Measurements from ENCODE around the gene U2AF2. TPM values are rescaled to one million over a fixed set of nuclear protein-coding genes. Genes with fewer than 3 reads are reported as not detected.

The U2AF2 gene
- total and polyA plus RNA-seq, 4 donors: 109 to 181 (median 132) TPM

- no peak for DNase-seq
- TF ChIP-seq CTCF (IDR thresholded peaks at IDR 0.05; ENCODE audit: control extremely low read depth, extremely low read depth): no peak
- H3K36me3 ChIP-seq (ENCODE audit: control insufficient read depth in 4 of 4, insufficient read depth in 4 of 4, low read length in 4 of 4): peaks cover 0 to 42% (median 27%) of the 10 kb centered on the region in 4 donors
Measured at GRCh38 chr19:55679343-55680257, 24.8 kb downstream of the U2AF2 start.

DNA sequence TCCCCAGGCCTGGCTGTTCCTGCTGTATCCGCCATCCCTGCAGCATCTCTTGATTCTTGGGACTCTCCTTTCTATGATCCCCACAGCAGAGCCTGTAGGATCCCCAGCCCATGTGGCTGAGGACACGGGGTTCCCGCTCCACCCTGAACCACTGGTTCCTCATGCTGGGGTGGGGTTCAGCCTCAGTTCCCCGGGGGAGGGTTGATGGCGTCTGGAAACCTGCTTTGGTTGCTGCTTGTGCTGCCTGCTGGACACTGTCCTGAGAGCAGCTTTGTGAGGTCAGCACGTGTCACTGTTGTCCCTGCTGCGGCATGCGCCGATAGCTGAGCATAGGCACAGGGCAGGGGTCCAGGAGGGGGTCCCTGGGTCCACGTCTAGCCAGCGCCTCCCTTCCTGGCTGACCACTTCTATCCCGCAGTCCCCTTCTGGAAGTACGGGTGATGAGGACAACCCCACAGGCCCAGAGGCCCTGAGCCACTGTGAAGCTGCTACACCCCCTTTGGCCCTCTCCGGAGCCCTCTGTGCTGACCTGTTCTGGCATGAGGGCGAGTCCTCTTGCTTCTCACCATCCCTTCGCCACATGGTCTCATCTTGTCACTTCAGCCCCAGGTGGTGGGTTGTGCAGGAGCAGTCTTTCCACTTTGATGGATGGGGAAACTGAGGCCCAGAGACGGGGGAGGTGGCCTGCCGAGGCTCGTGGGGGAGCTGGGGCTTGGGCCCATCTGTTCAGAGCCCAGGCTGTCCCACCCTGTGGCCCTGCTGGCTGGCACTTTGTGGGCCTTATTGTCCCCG, 25.7 kb downstream of the U2AF2 start:
- ATAC-seq (ENCODE audit: insufficient read depth, low FRiP score): no peak
- peaks cover 3 to 17% (median 14%) of the 10 kb centered on the region in 5 donors for H3K4me1 ChIP-seq (ENCODE audit: control insufficient read depth in 5 of 5, insufficient read depth in 5 of 5, low read length in 5 of 5)
- peak overlapping the region in 1 of 2 donors; percentile 4 for H3K27ac ChIP-seq (ENCODE audit: low read depth in 1 of 2, low read length in 1 of 2)
- H3K9ac ChIP-seq (ENCODE audit: insufficient read depth in 1 of 2, low read length in 2 of 2): no peak overlapping the region
- TF ChIP-seq CTCF (IDR thresholded peaks at IDR 0.05; ENCODE audit: control extremely low read depth, extremely low read depth): no peak
- peaks cover 0 to 43% (median 33%) of the 10 kb centered on the region in 4 donors for H3K36me3 ChIP-seq (ENCODE audit: control insufficient read depth in 4 of 4, insufficient read depth in 4 of 4, low read length in 4 of 4)
- no peaks in the 10 kb centered on the region for H3K9me3 ChIP-seq (ENCODE audit: control insufficient read depth in 4 of 4, insufficient read depth in 3 of 4, low read length in 3 of 4)
- no peak for DNase-seq
- 93 to 95% methylated on average over 20 of the region's 20 CpGs for WGBS, 2 donors
- no peak overlapping the region for H3K4me3 ChIP-seq
- no peaks in the 10 kb centered on the region for H3K27me3 ChIP-seq (ENCODE audit: control insufficient read depth in 3 of 3, insufficient read depth in 3 of 3, low read length in 2 of 3)

More at GRCh38 chr19:55679343-55680257, 24.8 kb downstream of the U2AF2 start:
- Histone ChIP-seq H3K27me3 (ENCODE audit: control insufficient read depth in 3 of 3, insufficient read depth in 3 of 3, low read length in 2 of 3) (no peaks in the 10 kb centered on the region), H3K4me1 (ENCODE audit: control insufficient read depth in 5 of 5, insufficient read depth in 5 of 5, low read length in 5 of 5) (peaks cover 3 to 17% (median 11%) of the 10 kb centered on the region in 5 donors), H3K9ac (ENCODE audit: insufficient read depth in 1 of 2, low read length in 2 of 2) (no peak overlapping the region), H3K9me3 (ENCODE audit: control insufficient read depth in 4 of 4, insufficient read depth in 3 of 4, low read length in 3 of 4) (no peaks in the 10 kb centered on the region), H3K27ac (ENCODE audit: low read depth in 1 of 2, low read length in 1 of 2) (no peak overlapping the region), H3K4me3 (no peak overlapping the region)
- WGBS, 2 donors: 90 to 93% methylated on average over 24 of the region's 24 CpGs
- ATAC-seq (ENCODE audit: insufficient read depth, low FRiP score): no peak

DNA sequence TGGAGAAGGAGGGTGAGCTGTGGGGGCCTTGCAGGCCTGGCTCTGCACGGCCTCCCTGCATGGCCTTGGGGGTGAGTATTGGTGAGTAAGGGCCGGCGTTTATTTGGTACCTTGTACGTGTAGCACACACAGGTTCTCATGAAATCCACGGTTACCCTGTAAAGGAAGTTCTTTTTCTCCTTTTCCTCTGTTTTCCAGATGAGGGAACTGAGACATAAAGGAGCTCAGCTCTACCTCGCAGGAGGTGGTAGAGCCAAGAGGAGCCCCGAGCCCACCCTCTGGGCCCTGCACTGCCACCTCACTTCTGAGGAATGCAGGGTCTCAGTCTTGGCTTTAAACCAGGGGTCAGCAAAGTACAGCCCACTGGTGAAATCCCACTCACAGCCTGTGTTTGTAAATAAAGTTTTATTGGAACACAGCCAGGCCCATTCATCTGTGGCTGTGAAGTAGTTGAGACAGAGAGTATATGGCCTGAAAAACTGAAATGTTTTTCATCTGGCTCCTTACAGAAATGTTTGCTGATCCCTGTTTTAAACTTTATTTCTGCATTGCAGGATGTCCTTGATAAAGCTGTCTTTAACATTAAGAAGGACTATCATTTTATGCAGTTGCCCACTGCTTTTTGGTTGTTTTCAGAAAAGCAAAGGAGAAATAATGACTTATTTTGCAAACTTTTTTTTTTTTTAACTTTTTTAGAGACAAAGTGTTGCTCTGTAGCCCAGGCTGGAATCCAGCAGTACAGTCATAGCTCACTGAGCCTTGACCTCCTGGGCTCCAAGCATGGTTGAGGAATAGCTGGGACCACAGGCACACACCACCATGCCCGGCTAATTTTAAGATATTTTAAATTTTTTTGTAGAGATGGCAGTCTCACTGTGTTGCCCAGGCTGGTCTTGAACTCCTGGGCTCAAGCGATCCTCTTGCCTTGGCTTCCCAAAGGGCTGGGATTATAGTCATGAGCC, 26.6 kb downstream of the U2AF2 start:
- Histone ChIP-seq H3K36me3 (ENCODE audit: control insufficient read depth in 4 of 4, insufficient read depth in 4 of 4, low read length in 4 of 4) (peaks cover 0 to 51% (median 38%) of the 10 kb centered on the region in 4 donors), H3K4me3 (no peak overlapping the region), H3K9ac (ENCODE audit: insufficient read depth in 1 of 2, low read length in 2 of 2) (no peak overlapping the region), H3K27me3 (ENCODE audit: control insufficient read depth in 3 of 3, insufficient read depth in 3 of 3, low read length in 2 of 3) (no peaks in the 10 kb centered on the region), H3K9me3 (ENCODE audit: control insufficient read depth in 4 of 4, insufficient read depth in 3 of 4, low read length in 3 of 4) (no peaks in the 10 kb centered on the region), H3K27ac (ENCODE audit: low read depth in 1 of 2, low read length in 1 of 2) (peak overlapping the region in 1 of 2 donors; percentile 4), H3K4me1 (ENCODE audit: control insufficient read depth in 5 of 5, insufficient read depth in 5 of 5, low read length in 5 of 5) (peaks cover 0 to 16% (median 9%) of the 10 kb centered on the region in 5 donors)
- no peak for DNase-seq
- WGBS, 2 donors: 85 to 88% methylated on average over 9 of the region's 9 CpGs
- ATAC-seq (ENCODE audit: insufficient read depth, low FRiP score): no peak
- no peak for TF ChIP-seq CTCF (IDR thresholded peaks at IDR 0.05; ENCODE audit: control extremely low read depth, extremely low read depth)
